Fibroblast of upper back skin (primary cell): ENCODE results near the gene C8B.

Experiments used
- DNase-seq: peaks from one replicate; pipeline ENCODE4 v3.0.0-alpha.2; 2013

The C8B gene

DNA sequence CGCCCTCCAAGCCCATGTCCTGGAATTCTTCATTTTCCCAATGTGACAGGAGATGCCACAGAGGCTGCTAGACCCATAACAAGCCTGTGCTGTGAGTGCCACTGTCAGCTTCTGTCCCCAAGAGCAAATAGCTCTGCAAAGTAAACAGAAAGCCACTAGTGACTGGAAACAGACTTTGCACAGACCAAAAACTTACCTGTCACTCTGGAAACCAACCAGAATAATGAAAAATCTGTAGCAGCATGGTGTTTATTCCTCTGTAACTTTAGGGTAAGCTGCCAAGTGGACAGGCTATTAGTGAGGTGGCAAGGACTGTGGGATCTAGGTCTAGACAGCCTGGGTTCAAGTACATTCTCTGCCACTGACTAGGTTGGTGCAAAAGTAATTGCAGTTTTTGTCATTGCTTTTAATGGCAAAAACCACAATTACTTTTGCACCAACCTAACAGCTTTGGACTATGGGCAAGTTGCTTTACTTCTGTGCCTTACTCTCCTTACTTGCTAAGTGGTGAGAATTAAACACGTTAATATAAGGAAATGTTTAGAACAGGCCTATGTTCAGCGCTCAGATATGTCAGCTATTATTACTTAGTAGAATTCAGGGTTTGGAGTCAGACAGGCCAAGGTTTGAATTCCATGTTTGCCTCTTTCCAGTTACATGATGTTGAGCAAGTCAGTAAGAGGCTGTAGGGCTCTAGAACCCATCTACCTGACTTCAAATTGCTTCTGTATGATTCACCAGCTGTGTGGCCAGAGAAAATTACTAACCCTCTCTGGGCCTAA is at the start of gene C8B:
Gene C8B (minus strand): TSS at position 100 of the 782 bp plus-strand sequence. CDS start 67 bp downstream, at position 33.
- no peak for DNase-seq

DNA sequence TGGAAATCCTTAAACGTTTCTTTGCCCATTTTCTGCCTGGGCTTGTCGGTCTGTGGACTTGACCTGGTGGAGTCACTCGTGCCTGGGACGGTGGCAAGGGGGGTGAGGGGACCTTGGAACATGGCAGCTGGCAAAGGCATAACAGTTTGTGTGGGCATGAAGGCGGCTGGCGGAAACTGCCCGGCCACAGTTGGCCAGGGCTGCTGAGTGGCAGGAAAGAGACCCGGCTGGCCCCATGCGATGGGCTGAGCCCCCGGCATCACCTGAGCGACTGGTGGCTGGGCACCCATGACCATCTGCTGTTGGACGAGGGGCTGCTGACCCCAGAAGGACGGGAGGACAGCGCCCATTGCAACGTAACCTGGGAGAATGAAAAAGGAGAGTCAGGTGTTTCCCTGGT is 49.3 kb upstream of the C8B start:
- DNase-seq = no peak

DNA sequence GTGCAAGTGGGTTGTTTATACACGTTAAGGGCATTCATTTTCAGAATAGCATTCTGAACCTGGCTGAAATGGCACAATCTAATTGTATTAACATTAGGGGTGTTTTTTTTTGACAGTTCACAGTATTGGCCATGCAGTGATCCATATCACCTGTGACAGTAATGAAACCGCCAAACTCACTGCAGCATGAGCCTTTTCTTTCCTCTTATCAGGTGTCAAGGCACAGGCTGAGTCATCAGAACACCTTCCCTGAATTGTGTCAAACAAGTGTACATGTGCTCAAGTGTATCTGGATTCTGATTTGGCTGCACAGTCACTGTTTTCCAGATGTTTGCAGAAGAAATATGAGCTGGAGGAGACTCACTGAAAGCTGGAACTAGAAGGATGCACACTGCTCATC is 47.7 kb upstream of the C8B start:
- DNase-seq = no peak

DNA sequence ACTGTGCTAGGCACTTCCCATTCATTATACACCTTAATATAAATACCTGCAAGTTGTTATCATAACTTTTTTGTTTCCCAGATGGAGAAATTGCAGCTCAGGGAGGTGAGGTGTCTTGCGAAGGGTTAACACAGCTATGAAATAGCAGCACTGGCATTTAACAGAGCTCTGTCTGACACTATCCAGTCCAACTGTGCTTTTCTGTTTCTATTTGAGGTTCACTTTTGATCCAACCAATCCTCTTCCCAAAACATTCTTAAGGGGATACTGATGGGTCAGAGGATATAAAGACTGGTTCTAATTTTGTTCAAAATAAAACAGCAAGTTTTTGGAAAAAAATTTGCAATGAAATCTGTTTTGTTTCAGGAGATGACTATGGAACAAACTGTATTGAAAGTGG is 46.5 kb upstream of the C8B start:
- no peak for DNase-seq

DNA sequence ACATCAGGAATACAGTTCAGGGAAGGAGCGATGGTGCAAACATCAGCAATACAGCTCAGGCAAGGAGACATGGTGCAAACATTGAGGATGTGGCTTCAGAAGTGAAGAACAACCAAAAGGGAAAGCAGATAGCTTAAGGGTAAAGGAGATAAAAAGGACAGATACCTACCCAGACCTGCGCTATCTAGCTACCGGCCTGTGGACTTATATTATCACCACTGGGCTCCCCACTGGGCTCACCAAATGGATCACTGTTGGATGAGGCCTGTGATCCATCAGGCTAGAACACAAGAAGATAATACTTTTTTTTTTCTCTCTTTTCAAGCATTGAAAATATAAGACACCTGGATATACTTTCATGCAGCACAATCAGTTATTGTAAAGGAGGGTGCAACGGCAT is 44.7 kb upstream of the C8B start:
- no peak for DNase-seq

DNA sequence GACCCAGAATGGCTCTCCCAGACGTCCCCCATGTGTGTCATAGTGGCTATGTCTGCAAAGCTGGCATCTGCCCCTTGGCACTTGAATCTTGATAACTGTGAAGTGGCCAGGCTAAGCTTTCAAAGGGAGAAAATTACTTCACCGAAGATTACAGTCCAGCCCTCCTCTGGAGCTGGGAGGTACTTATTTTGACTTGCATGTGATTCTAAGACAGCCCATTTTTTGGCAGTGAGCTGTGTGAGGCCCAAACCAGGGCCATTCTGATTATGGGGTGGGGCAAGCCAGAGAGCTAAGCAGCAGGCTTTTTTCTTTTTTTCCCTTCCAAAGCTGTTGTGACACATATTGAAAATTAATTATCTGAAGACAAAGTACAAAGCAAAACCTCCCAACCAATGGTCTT is 42.1 kb upstream of the C8B start:
- no peak for DNase-seq

DNA sequence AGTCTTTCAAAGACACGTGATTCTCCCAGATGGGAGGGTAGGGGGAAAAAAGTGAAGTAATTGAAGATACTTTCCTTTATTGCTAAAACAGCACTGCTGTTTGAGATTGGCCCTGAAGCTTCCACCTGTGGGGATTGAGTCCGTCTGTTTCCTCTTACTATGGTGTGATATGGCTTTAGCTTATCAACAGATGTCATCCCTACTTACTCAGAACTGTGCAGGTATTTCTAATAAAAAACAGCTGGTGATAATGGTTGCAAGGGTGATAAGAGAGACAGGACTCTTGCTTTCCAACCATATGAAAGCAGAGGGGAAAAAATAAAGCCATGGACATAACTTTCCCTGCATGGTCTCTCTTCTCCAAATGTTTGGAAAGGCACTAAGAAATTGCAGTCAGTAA is 41.7 kb upstream of the C8B start:
- no peak for DNase-seq

DNA sequence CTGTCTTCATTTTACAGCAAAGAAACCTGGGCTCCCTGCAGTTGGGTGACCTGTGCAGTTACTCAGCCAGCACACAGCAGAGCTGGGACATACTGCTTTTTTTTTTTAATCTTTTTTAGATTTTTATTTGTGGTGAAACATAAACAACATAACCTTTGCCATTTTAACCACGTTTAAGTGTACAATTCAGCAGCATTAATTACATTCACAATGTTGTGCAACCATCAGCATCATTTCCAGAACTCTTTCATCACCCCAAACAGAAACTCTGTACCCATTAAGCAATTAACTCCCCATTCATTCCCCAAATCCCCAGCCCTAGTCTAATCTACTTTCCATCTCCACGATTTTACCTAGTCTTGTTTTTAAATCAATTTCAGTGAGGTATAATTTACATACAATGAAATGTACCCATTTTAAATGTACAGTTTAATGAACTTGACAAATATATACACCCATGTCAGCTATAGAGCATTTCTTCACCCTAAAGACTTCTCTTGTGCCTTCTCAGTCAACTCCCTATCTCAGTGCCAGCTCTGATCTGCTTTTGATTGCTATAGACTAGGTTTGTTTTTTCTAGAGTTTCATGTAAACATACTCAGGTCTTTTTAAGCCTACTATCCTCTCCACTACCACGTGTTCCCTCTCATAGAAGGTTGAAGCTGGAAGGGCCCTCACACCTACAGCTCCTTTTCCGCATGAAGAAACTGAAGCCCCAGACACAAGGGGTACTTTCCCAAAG is 37.8 kb upstream of the C8B start:
- no peak for DNase-seq

DNA sequence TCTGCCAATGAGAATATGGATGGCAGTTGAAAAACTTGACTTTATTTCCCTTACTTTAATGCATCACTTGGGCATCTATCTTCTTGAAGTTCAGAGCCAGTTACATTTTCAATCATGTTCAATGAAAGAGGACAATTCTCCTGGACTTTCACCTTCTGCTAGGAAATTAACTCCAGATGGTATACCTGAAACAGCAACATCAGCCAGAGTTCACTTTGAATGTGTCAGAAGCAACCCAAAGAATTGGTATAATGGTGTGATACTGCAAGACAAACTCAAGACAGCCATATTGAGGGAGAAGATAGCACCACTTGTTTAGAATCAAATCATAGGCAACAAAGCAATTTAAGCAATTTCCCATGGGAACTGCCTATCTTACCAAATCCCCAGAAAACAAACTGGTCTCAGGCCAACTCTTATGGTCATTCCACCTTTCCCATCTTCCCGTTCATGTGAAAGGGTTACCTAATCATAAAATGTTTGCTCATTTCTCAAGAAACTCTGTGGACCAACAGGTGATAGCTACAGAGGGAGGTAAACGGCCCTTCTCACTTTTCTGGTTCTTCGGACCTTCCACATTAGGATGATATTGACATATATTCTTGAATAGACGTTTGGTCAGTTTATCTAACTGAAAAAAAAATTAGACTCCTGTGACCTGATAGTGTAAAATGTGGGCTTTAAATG is 29.7 kb upstream of the C8B start:
- no peak for DNase-seq

DNA sequence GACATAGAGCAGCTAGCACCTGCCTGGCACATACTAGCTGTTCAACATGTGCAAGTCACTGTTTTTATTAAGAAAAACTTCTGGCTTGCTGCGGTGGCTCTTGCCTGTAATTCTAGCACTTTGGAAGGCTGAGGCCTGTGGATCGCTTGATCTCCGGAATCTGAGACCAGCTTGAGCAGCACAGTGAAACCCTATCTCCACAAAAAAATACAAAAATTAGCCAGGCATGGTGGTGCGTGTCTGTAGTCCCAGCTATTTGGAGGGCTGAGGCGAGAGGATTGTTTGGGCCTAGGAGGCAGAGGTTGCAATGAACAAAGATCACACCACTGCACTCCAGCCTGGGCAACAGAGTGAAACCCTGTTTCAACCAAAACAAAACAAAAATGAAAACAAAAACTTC is 27.7 kb upstream of the C8B start:
- DNase-seq = no peak

DNA sequence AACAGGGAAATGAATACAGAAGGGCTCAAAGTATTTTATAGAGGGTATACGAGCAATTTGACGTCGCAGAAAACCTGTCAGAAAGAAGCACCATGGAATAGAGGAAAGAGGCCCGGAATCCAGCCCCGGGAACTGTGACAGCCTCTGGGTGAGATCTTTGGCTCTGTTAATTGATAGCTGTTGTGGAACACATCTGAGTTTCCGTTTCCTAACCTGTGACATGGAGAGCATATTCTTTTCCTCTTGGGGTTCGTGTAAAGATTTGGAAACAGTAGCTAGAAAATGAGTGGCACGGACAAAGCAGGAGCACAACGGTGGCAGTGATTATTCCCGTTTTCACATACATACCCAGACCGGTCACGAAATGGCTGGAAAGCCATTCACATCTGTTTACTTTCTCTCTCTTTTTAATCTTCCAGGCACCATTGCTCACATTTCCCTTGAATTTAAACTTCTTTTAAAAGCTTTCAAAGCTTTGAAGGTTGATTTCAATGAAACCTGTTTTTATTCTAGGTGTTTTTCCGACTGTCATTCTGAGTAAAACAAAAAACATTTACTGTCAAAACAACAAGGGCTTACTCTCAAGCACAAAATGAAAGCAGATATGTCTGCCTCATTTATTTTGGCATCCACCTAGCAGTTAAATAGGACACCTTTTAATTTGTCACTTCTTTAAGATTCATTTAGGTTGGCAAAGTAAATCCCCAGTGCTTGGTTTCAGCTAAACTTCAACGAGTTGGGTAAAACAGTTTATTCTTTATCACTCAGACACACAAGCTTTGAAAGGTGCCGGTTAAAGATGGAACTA is 26.7 kb upstream of the C8B start:
- no peak for DNase-seq

DNA sequence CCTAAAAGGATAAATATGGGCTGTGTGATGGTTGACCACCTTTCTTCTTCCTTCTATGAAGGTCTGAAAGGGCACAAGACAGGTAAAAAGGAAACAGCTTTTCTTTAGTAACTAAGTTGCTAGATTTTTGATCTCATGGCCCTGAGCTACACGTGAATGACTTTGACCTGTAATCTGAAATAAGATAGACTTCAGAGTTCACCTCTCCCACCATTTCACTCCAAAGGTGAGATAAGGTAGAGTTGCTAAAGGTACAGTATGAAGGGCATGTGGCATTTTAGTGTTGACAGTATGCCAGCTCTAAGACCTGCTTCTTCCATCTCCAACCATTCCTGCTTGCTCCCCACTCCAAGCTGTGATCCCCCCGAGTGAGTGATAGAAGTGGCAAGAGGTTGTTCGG is 25.8 kb upstream of the C8B start:
- DNase-seq = no peak

DNA sequence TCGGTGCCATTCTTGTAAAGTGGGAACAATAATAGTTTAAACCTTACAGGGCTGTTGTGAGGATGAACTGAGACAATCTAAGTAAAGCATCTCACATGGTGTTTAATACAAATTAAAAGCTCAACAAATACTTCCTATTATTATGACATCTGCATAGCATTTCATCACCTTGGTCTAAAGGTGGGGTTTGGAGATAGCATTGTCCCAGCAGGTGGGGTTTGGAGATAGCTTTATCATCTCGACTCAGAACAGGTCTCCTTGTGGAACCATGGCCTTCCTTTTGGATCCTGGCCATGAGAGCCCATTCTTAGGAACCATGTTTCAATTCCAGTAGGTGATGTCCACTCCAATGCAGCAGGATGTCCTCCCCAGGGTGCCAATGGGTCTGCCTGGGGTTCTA is 20.6 kb upstream of the C8B start:
- no peak for DNase-seq

DNA sequence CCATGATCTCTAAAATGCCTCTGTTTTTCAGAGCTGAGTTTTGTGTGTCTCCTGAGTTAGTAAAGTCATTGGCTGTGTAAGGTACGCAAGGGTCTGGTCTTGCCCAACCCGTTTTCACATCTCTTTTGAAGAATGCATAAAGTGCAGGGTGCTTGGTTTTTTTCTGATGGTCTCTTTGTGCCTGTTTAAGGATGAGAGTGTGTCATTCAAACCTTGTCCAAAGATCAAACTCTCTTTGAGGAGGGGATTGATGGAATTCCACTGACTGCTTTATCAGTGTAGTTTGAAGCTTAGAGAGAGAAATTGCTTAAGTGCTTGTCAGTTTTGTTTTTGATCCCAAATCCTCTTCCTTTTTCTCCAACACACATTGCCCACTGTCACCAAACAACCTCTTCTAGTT is 20.0 kb upstream of the C8B start:
- no peak for DNase-seq

DNA sequence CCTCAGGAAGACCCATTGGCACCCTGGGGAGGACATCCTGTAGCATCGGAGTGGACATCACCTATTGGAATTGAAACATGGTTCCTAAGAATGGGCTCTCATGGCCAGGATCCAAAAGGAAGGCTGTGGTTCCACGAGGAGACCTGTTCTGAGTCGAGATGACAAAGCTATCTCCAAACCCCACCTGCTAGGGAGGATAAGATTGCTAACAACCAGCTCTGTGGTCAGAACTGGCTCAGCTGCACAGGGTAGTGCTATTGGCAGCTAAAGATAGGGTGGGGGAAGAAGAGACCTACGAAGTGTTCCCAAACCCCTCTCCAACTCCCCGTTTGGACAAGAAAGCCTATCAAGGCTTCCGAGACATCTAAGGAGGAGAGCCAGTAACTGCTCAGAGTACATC is 17.7 kb upstream of the C8B start:
- no peak for DNase-seq

DNA sequence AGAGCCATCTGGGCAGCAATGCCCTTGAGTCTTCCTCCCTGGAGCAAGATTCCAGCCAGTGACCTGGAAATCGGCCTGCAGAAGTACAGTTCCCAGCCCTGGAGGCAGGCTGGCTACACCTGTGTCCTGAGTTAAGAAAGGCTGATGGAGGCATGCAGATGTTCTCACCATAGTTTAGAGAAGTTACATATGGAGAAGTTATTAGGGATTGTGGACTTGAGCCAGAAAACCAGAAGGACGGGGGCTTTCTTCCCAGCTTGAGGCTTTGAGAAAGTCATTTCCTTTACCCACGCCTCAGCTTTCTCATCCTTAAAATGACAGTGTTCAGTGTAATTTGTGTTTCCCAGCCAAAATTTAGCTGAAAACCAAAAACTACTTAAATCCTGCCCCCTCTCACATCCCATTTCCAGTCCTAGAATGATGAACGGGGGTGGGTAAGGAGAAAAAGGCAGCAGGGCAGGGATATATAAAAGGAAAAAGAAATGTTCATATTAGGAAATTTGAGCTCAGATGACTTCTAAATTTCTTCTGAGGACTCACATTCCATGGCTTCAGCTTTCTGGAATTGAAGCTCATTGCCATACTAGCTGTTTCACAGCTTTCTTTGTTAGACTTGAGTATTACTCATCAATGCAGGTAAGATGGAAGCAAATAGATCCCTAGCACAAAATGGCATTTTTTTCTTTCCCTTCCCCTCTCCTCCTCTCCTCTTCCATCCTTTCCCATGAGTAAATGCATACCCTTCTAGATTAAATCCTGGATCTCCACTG is 14.4 kb upstream of the C8B start:
- peak; percentile 59 for DNase-seq

DNA sequence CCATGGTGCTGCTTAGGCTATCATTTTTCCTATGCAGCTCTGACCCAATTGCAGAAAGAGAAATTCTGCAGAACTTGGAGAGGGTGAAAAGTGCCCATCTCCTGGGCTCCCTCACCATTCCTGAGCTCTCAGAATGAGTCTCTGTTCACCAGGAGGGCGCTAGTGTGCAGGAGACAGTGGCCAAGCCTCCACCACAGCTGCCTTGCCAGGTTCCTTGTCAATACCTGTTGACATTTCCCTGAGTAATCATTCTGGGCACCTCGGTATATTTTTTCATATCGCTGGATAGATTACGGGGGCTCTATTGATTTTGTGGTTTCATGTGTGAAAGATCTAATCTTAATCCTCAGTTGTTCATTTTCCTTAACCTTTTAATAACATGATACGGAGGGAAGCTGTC is 13.0 kb upstream of the C8B start:
- no peak for DNase-seq

DNA sequence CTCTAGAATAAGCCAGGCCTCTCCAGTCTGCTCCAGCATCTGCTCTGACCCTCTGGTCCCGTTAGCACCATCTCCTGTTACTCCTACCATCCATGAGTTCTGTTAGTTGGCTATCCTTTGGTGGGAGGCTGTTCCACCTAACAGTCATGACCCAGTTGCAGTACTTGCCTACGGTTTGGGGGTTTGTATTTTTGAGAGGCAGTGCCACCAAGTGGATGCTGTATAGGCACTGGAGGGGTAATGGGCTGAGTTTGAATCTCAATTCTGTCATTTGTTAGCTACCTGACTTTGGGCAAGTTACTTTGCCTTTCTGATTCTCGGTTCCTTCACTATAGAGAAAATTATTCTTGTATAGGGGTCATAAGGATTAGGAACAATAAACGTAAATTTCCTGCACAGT is 12.1 kb upstream of the C8B start:
- DNase-seq = no peak

DNA sequence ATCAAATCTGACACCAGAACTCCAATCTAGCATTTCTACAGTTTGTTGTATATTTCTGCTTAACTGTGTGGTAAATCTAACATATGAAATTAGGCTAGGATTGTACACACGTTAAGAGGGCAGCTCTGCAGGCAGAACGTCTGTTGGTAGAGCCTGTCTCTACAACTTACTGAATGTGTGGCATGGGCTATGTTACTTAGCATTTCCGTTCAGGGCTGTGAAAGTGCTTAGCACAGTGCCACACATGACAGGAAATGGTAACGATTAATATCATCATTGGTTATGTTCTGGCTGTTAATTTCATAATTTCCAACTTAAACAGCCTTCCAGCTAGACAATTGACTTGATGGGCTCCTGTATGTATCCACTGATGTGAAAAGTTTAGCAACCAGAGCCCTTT is 9.6 kb upstream of the C8B start:
- DNase-seq = no peak

DNA sequence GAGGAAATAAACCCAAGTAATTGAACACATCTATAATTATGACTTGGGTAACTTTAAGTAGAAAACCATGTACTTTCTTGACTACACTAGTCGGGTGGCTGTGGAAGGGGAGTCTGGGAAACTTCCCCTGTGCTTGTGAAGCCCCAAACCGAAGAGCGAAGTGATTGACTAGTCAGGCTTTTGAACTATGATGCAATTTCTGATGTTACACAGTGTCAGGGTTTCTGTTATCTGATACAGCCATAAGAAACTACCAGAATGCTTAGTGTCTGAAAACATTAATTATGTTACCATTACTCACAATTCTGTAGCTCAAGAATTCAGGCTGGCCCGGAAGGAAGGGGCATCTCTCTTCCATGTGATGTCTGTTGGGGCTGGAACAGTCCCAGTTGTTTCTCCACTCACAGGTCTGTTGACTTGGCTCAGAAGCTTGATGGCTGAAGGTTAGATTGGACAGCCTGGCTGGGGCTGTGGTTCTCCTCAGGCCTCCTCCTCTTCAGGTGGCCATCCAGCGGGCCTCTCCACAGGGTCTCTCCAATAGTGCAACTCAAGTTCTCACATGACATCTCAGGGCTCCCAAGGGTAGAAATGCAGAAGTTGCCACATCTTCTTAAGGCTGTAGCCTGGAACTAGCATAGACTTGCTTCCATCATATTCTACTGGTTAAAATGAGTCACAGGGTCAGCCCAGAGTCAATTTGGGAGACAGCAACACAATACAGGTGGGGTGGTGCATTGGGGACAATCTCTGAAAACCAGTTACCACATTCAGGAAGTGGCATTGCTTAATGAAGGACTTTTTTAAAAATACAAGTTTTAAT is 8.3 kb upstream of the C8B start:
- peak; percentile 61 for DNase-seq

DNA sequence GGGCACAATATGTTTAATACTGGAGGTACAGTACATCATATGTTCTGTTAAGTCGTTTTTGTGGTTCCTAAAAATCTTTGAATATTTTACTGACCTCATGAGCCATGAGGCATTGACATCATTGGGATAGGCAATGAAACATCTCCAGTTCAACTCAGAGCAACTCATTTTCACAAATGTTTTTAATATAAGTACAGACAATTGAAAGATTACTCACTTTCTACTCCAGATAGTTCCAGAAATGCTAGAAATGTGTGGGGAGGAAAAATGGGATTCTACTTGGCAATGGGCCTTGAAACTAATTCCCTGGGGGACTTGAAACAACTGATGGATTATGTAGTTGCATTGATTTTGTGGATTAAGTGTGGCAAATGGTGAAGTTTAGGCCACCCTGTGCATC is 7.2 kb upstream of the C8B start:
- peak; percentile 87 for DNase-seq

DNA sequence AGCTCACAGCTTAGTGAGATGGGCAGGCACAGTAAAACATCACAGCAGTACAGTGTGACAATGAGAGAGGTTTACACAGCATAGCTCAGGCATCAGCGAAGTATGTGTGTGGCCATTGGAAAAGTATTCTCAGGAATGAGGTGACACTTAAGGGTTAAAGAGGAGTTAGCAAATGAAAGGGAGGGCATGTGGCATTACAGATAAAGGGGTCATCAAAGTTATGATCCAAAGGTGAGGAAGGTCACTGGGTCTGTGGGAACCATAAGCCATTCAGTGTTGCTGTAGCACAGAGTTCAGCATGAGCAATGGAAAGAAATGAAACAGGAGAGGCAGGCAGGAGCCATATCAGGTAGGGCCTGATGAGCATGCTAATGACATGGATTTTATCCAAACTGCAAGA is 4.5 kb upstream of the C8B start:
- DNase-seq = no peak
